ENCODE measurements around the gene PRXL2B. TPM values are rescaled to one million over a fixed set of nuclear protein-coding genes. Genes with fewer than 3 reads are reported as not detected.

Gene PRXL2B
- total RNA-seq, 2 donors from 2014 or later, result 6.4 to 6.8 TPM

GRCh38 chr1:2588661-2589430 lies 2.3 kb downstream of the PRXL2B start:
- no peak for DNase-seq (ENCODE audit: low spot score)
- no peaks in the 10 kb centered on the region for H3K36me3 ChIP-seq
- no peak overlapping the region for H3K27ac ChIP-seq
- no peaks in the 10 kb centered on the region for H3K27me3 ChIP-seq
- H3K4me3 ChIP-seq, result no peak overlapping the region
- H3K9me3 ChIP-seq, result no peaks in the 10 kb centered on the region
- TF ChIP-seq CTCF (IDR thresholded peaks at IDR 0.05), result no peak
- H3K4me1 ChIP-seq, result peaks cover 0 to 36% of the 10 kb centered on the region in 2 donors

GRCh38 chr1:2589431-2590232 lies 3.1 kb downstream of the PRXL2B start:
- H3K27me3 ChIP-seq, result no peaks in the 10 kb centered on the region
- TF ChIP-seq CTCF (IDR thresholded peaks at IDR 0.05), result no peak
- DNase-seq (ENCODE audit: low spot score), result no peak
- H3K4me3 ChIP-seq, result no peak overlapping the region
- H3K36me3 ChIP-seq, result no peaks in the 10 kb centered on the region
- peaks cover 0 to 41% of the 10 kb centered on the region in 2 donors for H3K4me1 ChIP-seq
- H3K27ac ChIP-seq, result no peak overlapping the region
- no peaks in the 10 kb centered on the region for H3K9me3 ChIP-seq

- no peak for DNase-seq (ENCODE audit: low spot score)
- H3K36me3 ChIP-seq, result no peaks in the 10 kb centered on the region
Observed at GRCh38 chr1:2590233-2591141, 3.9 kb downstream of the PRXL2B start.

GRCh38 chr1:2591233-2591580 lies 4.6 kb downstream of the PRXL2B start:
- Histone ChIP-seq H3K27ac (no peak overlapping the region), H3K9me3 (no peaks in the 10 kb centered on the region), H3K27me3 (no peaks in the 10 kb centered on the region), H3K4me1 (peaks cover 0 to 29% of the 10 kb centered on the region in 2 donors), H3K36me3 (no peaks in the 10 kb centered on the region), H3K4me3 (no peak overlapping the region)
- DNase-seq (ENCODE audit: low spot score), result no peak
- no peak for TF ChIP-seq CTCF (IDR thresholded peaks at IDR 0.05)

More at GRCh38 chr1:2590233-2591141, 3.9 kb downstream of the PRXL2B start:
- Histone ChIP-seq H3K4me3 (no peak overlapping the region), H3K4me1 (peaks cover 0 to 32% of the 10 kb centered on the region in 2 donors), H3K27me3 (no peaks in the 10 kb centered on the region), H3K27ac (no peak overlapping the region), H3K9me3 (no peaks in the 10 kb centered on the region)
- TF ChIP-seq CTCF (IDR thresholded peaks at IDR 0.05), result no peak

GRCh38 chr1:2591581-2592261 lies 5.1 kb downstream of the PRXL2B start:
- Histone ChIP-seq H3K36me3 (no peaks in the 10 kb centered on the region), H3K27me3 (no peaks in the 10 kb centered on the region), H3K4me1 (peaks cover 0 to 29% of the 10 kb centered on the region in 2 donors), H3K9me3 (no peaks in the 10 kb centered on the region), H3K4me3 (no peak overlapping the region), H3K27ac (no peak overlapping the region)
- DNase-seq (ENCODE audit: low spot score), result no peak
- TF ChIP-seq CTCF (IDR thresholded peaks at IDR 0.05), result no peak
